Parathyroid adenoma (tissue), 2 donors: ENCODE measurements around the gene GAS2L2.

Source experiments
- H2AFZ ChIP-seq: fragments of 300-600 bp; sonication (generic); one replicate; pipeline ENCODE4 v1.7.0; 2017; ENCODE audit warnings: antibody characterized with exemption, mild to moderate bottlenecking
- H3K27ac ChIP-seq: fragments of 300-600 bp; sonication (generic); one replicate; pipeline ENCODE4 v1.7.0; 2017
- H3K27me3 ChIP-seq: fragments of 300-600 bp; sonication (generic); one replicate; pipeline ENCODE4 v1.7.0; 2017; ENCODE audit warnings: low read length; ENCODE audit not compliant: control insufficient read depth, insufficient read depth
- H3K36me3 ChIP-seq: fragments of 300-600 bp; sonication (generic); one replicate; pipeline ENCODE4 v1.7.0; 2017; ENCODE audit warnings: low read length; ENCODE audit not compliant: control insufficient read depth, insufficient read depth
- H3K4me1 ChIP-seq: fragments of 300-600 bp; sonication (generic); one replicate; pipeline ENCODE4 v1.7.0; 2017; ENCODE audit warnings: control low read depth
- H3K4me2 ChIP-seq: fragments of 300-600 bp; sonication (generic); one replicate; pipeline ENCODE4 v1.7.0; 2017; ENCODE audit warnings: low read length
- H3K4me3 ChIP-seq: fragments of 300-600 bp; sonication (generic); one replicate; pipeline ENCODE4 v1.7.0; 2017; ENCODE audit warnings: low read depth, low read length
- H3K79me2 ChIP-seq: fragments of 300-600 bp; sonication (generic); one replicate; pipeline ENCODE4 v1.7.0; 2017; ENCODE audit warnings: control low read depth
- H3K9ac ChIP-seq: fragments of 300-600 bp; sonication (generic); one replicate; pipeline ENCODE4 v1.7.0; 2017; ENCODE audit warnings: mild to moderate bottlenecking
- H3K9me3 ChIP-seq: fragments of 300-600 bp; sonication (generic); one replicate; pipeline ENCODE4 v1.7.0; 2017; ENCODE audit warnings: low read length; ENCODE audit not compliant: control insufficient read depth
- TF ChIP-seq, protein P1 (sequence below): fragments of 300-600 bp; sonication (generic); IDR thresholded peaks from one replicate; pipeline ENCODE4 v1.7.0; 2017; ENCODE audit warnings: antibody characterized with exemption, mild to moderate bottlenecking
- donor health status: primary hyperparathyroidism.

The GAS2L2 gene

DNA sequence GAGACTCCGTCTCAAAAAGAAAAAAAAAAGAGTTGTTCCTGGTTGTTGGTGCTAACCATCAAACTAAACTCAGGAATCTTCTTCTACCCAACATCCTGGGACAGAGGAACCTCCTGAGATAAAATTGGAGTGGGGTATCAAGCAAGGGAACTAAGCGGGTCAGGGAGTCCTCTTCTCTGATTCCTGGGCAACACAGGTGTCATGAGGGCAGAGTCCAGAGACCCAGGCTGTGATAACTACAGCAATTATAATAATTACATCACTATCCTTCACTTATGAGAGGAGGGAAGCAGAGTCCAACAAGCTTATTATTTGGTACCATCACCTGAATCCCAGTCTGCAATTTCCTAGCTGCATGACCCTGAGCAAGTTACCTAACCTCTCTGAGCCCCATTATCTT is 15.8 kb upstream of the GAS2L2 start:
- no peaks in the 10 kb centered on the region for H3K79me2 ChIP-seq
- H3K27me3 ChIP-seq: no peaks in the 10 kb centered on the region
- TF ChIP-seq, protein P1, sequence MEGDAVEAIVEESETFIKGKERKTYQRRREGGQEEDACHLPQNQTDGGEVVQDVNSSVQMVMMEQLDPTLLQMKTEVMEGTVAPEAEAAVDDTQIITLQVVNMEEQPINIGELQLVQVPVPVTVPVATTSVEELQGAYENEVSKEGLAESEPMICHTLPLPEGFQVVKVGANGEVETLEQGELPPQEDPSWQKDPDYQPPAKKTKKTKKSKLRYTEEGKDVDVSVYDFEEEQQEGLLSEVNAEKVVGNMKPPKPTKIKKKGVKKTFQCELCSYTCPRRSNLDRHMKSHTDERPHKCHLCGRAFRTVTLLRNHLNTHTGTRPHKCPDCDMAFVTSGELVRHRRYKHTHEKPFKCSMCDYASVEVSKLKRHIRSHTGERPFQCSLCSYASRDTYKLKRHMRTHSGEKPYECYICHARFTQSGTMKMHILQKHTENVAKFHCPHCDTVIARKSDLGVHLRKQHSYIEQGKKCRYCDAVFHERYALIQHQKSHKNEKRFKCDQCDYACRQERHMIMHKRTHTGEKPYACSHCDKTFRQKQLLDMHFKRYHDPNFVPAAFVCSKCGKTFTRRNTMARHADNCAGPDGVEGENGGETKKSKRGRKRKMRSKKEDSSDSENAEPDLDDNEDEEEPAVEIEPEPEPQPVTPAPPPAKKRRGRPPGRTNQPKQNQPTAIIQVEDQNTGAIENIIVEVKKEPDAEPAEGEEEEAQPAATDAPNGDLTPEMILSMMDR: no peak
- H3K27ac ChIP-seq: no peak overlapping the region
- H3K9ac ChIP-seq: no peak overlapping the region
- no peak overlapping the region for H3K4me2 ChIP-seq
- no peak overlapping the region for H3K4me3 ChIP-seq
- H3K36me3 ChIP-seq: no peaks in the 10 kb centered on the region
- H2AFZ ChIP-seq: no peak overlapping the region
- H3K9me3 ChIP-seq: no peaks in the 10 kb centered on the region
- H3K4me1 ChIP-seq: no peaks in the 10 kb centered on the region

DNA sequence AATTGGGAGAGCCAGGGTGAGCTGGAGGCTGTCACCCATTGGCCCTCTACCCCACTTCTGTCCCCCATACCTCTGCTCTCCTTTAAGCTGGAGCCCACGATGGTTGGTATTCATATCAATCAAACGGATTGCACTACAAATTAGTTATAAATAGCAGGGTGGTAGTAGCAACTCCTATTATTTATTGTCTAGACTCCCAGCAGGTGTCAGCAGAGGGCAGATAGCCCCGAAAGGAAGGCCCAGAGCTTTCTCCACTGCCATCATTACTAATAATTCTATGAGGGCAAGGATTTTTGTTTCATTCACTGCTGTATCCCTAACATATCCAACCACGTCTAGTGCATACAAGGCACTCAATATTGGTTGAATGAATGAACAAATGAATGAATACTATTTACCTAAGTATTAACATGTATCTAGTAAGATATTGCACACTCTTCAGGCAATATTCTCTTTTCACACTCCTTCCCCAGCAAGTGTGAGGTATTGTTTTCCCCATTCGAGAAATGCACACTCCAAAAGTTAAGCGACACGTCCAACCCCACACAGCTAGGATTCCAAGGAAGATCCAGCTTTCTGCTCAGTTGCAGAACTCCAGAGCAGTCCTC is 14.0 kb upstream of the GAS2L2 start:
- no peaks in the 10 kb centered on the region for H3K27me3 ChIP-seq
- H3K79me2 ChIP-seq: no peaks in the 10 kb centered on the region
- no peaks in the 10 kb centered on the region for H3K36me3 ChIP-seq
- no peaks in the 10 kb centered on the region for H3K9me3 ChIP-seq
- no peak overlapping the region for H3K4me2 ChIP-seq
- no peak overlapping the region for H3K27ac ChIP-seq
- no peak overlapping the region for H3K4me3 ChIP-seq
- no peaks in the 10 kb centered on the region for H3K4me1 ChIP-seq
- TF ChIP-seq, protein P1: peak; percentile 73
- no peak overlapping the region for H3K9ac ChIP-seq
- no peak overlapping the region for H2AFZ ChIP-seq

DNA sequence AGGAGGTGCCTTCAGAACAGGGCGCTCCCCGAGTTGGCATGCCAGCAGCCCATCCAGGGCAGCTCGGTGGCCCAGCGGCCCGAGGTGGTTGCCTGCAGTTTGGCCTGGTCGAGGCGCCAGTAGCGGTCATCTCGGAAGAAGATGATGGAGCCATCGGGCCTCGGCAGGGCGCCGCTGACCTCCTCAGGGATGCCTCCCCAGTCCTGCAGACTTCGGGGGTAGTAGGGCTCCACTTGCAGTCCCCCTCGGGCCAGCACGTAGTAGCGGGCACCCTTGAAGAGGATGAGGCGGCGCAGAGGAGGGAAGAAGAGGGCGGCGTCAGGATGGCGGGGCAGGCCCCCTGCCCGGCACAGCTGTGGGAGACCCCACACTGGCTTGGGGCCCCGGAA is 13.4 kb upstream of the GAS2L2 start:
- Histone ChIP-seq H3K9ac (no peak overlapping the region), H3K36me3 (no peaks in the 10 kb centered on the region), H3K27ac (no peak overlapping the region), H3K4me1 (no peaks in the 10 kb centered on the region), H3K27me3 (no peaks in the 10 kb centered on the region), H2AFZ (no peak overlapping the region), H3K79me2 (no peaks in the 10 kb centered on the region), H3K4me2 (no peak overlapping the region), H3K4me3 (no peak overlapping the region), H3K9me3 (no peaks in the 10 kb centered on the region)
- TF ChIP-seq, protein P1: no peak

DNA sequence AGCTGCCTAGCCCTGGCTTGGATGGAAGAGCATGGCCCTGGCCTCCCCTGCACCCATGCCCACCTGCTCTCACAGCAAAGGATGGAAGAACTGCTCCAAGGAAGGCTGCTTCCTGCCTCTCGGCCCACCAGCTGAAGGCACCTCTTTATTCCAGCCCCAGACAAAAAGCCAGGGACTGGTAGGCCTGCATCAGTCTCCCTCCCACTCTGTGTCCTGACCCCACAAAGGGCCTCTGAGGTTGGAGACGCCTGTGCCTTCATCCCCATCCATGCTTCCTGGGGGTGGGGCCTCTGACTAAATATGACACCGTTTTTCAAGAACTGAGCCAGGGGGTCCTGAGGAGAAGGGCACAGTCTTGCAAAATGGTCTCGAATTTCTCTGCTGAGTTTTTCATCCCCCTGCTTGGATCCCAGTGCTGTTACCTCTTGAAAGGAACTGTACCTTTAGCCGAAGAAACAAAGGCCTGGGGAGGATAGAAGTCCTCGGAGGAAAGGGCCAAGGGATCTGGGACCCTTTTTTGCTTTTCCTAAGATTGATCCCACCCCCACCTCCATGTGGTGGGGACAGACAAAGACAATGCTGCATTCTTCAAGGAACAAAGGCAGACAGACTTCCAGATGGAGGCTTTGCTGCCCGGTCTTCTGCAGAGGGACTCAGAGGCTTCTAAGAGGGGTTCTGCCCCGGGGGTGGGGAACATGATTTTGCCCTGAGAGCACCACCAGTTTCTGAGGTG is 12.9 kb upstream of the GAS2L2 start:
- Histone ChIP-seq H3K27ac (no peak overlapping the region), H3K9me3 (no peaks in the 10 kb centered on the region), H3K4me3 (no peak overlapping the region), H3K79me2 (no peaks in the 10 kb centered on the region), H2AFZ (no peak overlapping the region), H3K4me1 (no peaks in the 10 kb centered on the region), H3K27me3 (no peaks in the 10 kb centered on the region), H3K9ac (no peak overlapping the region), H3K4me2 (no peak overlapping the region), H3K36me3 (no peaks in the 10 kb centered on the region)
- TF ChIP-seq, protein P1: no peak
